ENCODE results near the gene SDK1. TPM values are rescaled to one million over a fixed set of nuclear protein-coding genes. Genes with fewer than 3 reads are reported as not detected.
A peak's percentile ranks its signal among the peaks of the same experiment; 100 is the strongest.

SDK1 gene
- total and polyA plus RNA-seq, 2 experiments from 2014 or later, result 2.1 to 10.0 TPM

- Histone ChIP-seq H3K4me3 (no peak overlapping the region), H2AFZ (no peak overlapping the region), H3K27ac (ENCODE audit: low read depth) (no peak overlapping the region), H3K79me2 (replicated peaks; ENCODE audit: insufficient read depth) (no peaks in the 10 kb centered on the region), H3K36me3 (ENCODE audit: insufficient read depth) (no peaks in the 10 kb centered on the region), H3K4me2 (no peak overlapping the region), H3K27me3 (ENCODE audit: insufficient read depth) (no peaks in the 10 kb centered on the region), H3K9me2 (ENCODE audit: insufficient read depth) (no peaks in the 10 kb centered on the region), H4K20me1 (replicated peaks; ENCODE audit: insufficient read depth) (no peaks in the 10 kb centered on the region), H3F3A (replicated peaks; ENCODE audit: low read depth) (no peaks in the 10 kb centered on the region), H3K4me1 (ENCODE audit: insufficient read depth) (no peaks in the 10 kb centered on the region)
- H3K4me3 Mint-ChIP-seq, result no peak overlapping the region
- peaks cover 10% of the 10 kb centered on the region for H3K27me3 Mint-ChIP-seq (ENCODE audit: insufficient read depth, low read depth, poor library complexity)
- no peak for TF ChIP-seq NANOG (IDR thresholded peaks at IDR 0.05; ENCODE audit: borderline replicate concordance)
- no peak for TF ChIP-seq STAT1 (IDR thresholded peaks at IDR 0.05; ENCODE audit: unreplicated experiment)
- no peak for TF ChIP-seq ZNF114 (CRISPR knock-in tag; IDR thresholded peaks at IDR 0.05)
- TF ChIP-seq CREB1 (CRISPR knock-in tag; IDR thresholded peaks at IDR 0.05; ENCODE audit: low read depth), result no peak
- TF ChIP-seq POLR2AphosphoS5 (IDR thresholded peaks at IDR 0.05; ENCODE audit: low read depth), result no peak
- peaks cover 11% of the 10 kb centered on the region; the same call in 2 of the 3 replicates for H3K4me1 Mint-ChIP-seq
- H3K9me3 Mint-ChIP-seq, result no peaks in the 10 kb centered on the region
- no peaks in the 10 kb centered on the region for H3K36me3 Mint-ChIP-seq (ENCODE audit: low read depth)
- DNase-seq (ENCODE audit: low spot score) (no peak), ATAC-seq (peak; percentile 70)
- H3K27ac Mint-ChIP-seq, result no peak overlapping the region
These were observed 865.8 kb downstream of the SDK1 start for GRCh38 chr7:4166807-4167206.

GRCh38 chr7:4167385-4167910, 866.4 kb downstream of the SDK1 start:
- H3K4me1 Mint-ChIP-seq, result peaks cover 11% of the 10 kb centered on the region; the same call in 2 of the 3 replicates
- Histone ChIP-seq H3F3A (replicated peaks; ENCODE audit: low read depth) (no peaks in the 10 kb centered on the region), H3K9me2 (ENCODE audit: insufficient read depth) (no peaks in the 10 kb centered on the region), H3K4me1 (ENCODE audit: insufficient read depth) (no peaks in the 10 kb centered on the region), H3K4me2 (no peak overlapping the region), H3K27ac (ENCODE audit: low read depth) (no peak overlapping the region), H3K79me2 (replicated peaks; ENCODE audit: insufficient read depth) (no peaks in the 10 kb centered on the region), H4K20me1 (replicated peaks; ENCODE audit: insufficient read depth) (no peaks in the 10 kb centered on the region), H3K4me3 (no peak overlapping the region), H2AFZ (no peak overlapping the region), H3K36me3 (ENCODE audit: insufficient read depth) (no peaks in the 10 kb centered on the region), H3K27me3 (ENCODE audit: insufficient read depth) (no peaks in the 10 kb centered on the region)
- H3K36me3 Mint-ChIP-seq (ENCODE audit: low read depth), result no peaks in the 10 kb centered on the region
- no peak overlapping the region for H3K27ac Mint-ChIP-seq
- H3K9me3 Mint-ChIP-seq, result no peaks in the 10 kb centered on the region
- DNase-seq (ENCODE audit: low spot score) (no peak), ATAC-seq (no peak)
- peaks cover 12% of the 10 kb centered on the region for H3K27me3 Mint-ChIP-seq (ENCODE audit: insufficient read depth, low read depth, poor library complexity)
- H3K4me3 Mint-ChIP-seq, result no peak overlapping the region
- TF ChIP-seq NANOG (IDR thresholded peaks at IDR 0.05; ENCODE audit: borderline replicate concordance) (no peak), ZNF331 (CRISPR knock-in tag; IDR thresholded peaks at IDR 0.05; ENCODE audit: low read depth) (no peak), CREB1 (CRISPR knock-in tag; IDR thresholded peaks at IDR 0.05; ENCODE audit: low read depth) (no peak), ETS1 (IDR thresholded peaks at IDR 0.05) (no peak), POLR2AphosphoS5 (IDR thresholded peaks at IDR 0.05; ENCODE audit: low read depth) (no peak), ZNF114 (CRISPR knock-in tag; IDR thresholded peaks at IDR 0.05) (no peak), EZH2phosphoT487 (IDR thresholded peaks at IDR 0.05; ENCODE audit: unreplicated experiment) (no peak), JUNB (IDR thresholded peaks at IDR 0.05; ENCODE audit: unreplicated experiment) (no peak), REST (IDR thresholded peaks at IDR 0.05; ENCODE audit: unreplicated experiment) (no peak), CTCF (conservative IDR thresholded peaks at IDR 0.05; ENCODE audit: low read depth in 2 of 2) (no peak), EZH2 (IDR thresholded peaks at IDR 0.05; ENCODE audit: low read depth, unreplicated experiment) (no peak)

Measured in GM23338 (cell line).